Right kidney (tissue), 1 donor: ENCODE measurements around the gene SEMA3B.
A peak's percentile ranks its signal among the peaks of the same experiment; 100 is the strongest.

Experiments
- DNase-seq: peaks from one replicate; pipeline ENCODE4 v3.0.0-alpha.2; 2016

Gene SEMA3B

DNA sequence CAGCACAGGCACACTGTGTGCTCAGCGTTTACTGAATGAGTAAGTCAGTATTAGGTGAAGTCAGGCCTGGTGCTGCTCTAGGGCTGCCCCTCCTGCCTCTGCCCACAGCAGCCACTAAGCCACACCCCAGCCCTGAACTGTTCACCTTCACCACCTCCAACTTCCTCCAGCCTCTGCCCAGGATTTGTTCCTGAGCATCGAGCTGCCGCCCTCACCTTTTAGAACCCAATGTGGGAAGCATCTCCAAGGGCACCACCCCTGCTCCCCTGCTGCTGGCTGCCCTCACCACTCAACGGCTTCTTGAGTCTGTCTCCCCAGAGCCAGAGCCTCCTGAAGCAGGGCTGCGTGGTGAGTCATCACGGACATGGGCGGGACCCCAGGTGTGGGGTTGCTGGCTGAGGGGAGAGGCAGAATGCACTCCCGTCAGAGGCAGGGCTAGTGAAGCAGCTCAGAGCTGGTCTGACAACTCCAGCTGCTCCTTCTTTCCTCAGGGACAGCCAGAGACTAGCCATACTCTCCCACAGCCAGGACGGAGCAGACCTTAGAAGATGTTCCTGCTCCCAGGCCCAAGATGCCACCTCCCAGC lies 47.8 kb downstream of the SEMA3B start:
- DNase-seq = no peak

GRCh38 chr3:50317300-50317699 lies 48.4 kb downstream of the SEMA3B start:
- DNase-seq = no peak

- DNase-seq = no peak
Observed at GRCh38 chr3:50318163-50318562, 49.2 kb downstream of the SEMA3B start.

- no peak for DNase-seq
Observed at GRCh38 chr3:50318615-50319014, 49.7 kb downstream of the SEMA3B start.

DNA sequence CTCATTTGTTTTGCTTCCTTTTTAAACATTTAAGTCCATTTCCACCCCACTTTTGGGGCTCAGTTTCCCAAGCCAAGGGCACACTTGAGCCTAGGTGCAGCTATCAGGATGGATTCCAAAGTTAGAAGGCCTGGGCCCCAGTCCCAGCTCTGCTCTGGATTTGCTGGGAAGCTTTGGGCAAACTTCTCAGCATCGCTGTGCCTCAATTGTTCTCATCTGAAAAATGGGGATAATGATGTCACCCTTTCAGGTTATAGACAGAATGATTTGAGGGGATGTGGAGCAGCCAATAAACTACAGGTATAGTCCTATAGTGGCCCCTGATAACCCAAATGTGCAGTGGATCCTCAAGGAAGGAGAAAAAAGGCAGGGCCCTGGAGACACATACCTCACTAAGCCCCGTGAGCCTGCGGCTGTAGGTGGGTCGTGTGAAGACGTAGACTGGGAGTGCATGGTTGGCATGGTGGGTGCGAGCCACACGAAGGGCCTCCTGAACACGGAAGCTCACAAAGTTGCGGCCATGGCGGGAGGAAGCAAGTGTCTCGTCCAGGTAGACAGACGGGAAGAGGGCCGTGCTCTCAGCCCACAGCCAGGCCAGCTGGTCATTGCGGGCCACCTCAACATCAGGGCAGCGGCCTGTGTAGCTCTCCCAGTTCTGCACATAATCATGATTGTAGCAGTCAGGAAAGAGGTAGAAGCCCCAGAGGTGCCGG lies 50.4 kb downstream of the SEMA3B start:
- no peak for DNase-seq

GRCh38 chr3:50319894-50320625 lies 51.1 kb downstream of the SEMA3B start:
- no peak for DNase-seq

DNA sequence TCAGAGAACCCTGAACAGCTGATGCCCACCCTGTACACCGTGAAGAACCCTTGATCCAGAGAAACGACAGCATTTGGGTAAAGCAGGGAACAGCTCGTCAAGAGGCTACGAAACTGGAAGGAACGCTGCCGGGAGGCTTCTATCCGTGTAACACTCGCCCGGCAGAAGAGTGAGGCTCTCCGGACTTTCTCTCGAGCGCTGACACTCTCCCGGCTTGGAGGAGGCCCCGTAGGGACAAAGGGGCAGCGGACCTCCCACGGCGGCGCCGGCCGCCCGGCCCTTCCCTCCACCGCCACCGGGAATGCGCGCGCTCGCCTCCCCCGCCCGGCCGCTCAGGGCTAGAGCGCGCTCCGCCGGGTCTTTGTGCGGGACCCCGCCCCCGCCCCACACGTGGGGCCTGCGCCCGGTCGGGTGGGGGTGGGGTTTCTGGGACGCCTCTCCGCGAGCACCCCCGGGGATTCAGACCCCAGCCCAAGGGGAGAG lies 51.9 kb downstream of the SEMA3B start:
- DNase-seq = peak; percentile 99

DNA sequence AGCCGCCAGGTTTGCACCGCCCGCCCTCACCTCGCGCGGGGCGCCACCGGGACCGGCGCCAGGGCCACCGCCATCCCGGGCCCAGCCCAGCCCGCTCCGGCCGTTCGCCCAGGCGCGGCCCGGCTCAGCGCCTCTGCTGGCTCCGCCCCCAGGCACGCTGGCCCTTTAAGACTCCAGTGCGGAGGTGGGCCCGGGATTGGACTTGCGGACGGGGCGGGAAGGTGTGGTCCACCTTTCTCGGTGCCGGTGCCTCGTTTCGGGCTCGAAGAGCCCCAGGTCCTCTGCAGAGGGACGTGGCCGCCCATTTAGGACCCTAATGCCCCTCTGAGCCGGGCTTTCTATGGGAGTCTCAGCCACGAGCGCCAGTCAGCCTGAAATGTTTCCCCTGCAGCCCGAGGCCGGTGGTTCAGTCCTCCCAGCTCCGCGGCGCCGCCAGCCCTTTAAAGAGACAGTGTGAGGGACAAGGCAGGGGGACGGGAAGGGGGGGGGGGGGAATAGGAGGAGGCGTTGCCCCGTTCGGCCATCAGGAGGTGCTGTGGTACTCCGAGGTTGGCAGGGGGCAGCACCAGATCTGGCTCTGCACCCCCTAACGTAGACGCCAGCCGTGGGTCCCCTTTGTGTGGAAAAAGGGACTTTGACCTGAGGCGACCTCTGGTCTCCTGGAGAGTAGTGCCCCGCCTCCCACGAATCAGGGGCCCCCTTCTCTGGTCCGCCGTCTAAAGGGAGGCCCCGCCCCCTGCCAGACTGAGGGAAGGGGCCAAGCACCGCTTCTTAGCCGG lies 52.6 kb downstream of the SEMA3B start:
- peak; percentile 100 for DNase-seq

DNA sequence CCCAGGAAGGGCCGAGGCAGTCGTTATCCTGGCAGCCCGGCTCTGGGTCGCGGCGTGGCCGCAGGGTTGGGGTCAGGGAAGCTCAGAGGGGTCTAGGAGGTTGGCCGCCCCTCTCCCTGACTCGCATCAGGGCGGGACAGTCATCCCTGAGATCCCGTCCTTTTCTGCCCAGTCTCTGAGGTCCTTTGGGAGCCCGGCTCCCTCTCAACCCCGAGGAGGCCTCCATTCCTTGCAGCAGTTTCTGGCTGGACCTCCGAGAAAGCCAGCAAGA lies 53.1 kb downstream of the SEMA3B start:
- DNase-seq = no peak

GRCh38 chr3:50322386-50323091 lies 53.6 kb downstream of the SEMA3B start, which contains the start of gene HYAL2:
TSS of gene HYAL2 (minus strand) at chr3:50322745. CDS start at chr3:50320489, 2,256 bp downstream.
- DNase-seq = peak; percentile 73

DNA sequence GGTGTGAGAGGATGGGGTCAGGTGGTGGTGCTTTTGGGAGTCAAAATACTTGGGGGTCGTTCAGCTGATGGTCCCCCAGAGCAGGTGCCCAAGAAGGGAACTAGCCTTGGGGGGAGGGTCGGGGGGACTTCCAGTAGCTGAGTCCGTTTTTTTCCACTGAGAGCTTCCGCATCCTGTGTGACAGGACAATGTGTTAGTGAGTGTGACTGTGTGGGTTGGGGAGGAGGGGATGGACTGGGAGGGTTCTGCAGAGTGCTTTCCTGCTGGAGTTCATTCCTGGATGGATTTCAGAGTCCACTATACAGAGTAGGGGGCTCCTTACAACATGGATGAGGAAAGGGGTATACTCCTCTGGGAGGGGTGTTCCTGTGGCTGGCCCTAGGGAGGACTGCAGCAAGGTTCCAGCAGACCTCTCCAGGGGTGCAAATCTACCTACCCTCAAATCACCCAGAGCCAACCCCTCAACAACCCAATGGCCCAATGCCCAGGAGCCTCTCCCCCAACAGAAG lies 54.2 kb downstream of the SEMA3B start:
- no peak for DNase-seq

DNA sequence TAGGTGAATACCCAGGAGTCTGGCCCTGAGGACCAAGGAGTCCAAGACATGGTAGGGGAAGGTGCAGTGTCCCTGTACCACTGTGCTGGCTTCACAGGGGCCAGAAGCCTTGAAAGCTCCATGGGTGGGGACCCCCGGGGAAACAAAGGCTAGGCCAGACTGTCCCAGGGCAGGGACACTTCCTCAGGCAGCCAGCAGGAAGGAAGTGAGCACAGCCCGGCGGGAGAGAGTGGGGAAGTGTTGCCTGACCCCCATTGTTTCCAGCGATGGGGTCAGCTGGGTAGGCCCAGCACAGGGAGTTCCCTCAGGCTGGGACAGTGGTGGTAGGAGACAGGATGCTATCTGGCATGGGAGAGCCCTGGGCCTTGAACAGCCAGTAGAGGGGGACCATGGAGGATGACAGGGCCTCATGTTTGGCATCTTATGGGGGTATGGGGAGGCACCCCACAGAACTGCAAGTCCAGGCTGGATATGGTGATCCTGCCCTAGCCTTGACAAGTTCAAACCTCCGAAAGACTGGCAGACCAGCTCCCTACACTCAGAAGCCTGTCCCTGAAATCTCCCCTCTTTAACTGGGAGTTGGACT lies 54.8 kb downstream of the SEMA3B start:
- no peak for DNase-seq

DNA sequence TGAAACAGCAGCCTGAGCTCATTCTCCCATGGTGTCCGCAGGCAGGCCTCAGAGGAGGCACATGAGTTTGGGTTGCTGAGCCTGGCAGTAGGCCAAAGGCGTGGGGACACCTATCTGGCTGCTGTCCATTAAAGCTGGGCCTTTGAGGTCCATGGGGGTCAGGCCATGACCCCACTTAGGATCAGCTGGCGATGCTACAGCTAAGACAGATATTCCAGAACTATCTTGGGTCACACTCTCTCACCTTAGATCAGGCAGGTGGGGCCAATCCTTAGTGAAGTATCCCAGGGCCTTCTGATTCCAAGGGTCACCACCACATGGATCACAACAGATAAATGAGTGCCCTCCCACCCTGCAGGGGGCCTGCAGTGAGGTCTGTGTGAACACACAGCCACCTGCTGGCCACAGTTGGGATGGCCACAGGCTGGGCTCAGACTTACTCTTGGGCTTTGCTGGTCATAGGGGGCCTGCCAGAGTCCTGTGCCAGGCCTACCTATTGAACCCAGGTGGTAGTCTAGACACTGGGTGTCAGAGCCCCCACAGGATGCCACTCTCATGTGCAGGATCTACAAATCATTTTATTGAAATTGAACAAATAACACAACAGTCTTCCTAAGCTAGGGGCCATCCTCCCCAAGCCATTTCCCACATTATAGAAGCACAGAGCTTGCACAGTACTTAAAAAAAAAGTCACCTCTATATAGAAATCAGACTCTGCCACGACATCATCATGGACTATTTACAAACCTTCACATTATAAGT lies 55.6 kb downstream of the SEMA3B start:
- no peak for DNase-seq

DNA sequence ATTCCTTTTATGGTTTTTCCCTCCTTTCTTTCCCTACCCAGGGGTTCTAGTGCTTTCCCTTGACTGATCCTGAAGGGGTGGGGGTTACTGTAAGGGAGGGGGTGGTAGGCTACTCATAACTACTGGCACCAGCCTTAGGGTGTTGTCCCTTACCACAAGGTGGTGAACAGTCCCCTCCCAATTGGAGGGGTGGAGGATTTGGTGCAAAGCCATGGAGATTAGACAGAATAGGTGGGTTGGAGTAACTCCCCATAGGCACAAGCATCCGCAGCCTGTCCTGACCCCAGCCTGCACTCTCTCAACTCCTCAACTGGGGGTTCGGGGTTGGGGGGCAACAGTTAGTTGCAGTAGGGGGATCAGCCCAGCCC lies 56.1 kb downstream of the SEMA3B start:
- DNase-seq = no peak

DNA sequence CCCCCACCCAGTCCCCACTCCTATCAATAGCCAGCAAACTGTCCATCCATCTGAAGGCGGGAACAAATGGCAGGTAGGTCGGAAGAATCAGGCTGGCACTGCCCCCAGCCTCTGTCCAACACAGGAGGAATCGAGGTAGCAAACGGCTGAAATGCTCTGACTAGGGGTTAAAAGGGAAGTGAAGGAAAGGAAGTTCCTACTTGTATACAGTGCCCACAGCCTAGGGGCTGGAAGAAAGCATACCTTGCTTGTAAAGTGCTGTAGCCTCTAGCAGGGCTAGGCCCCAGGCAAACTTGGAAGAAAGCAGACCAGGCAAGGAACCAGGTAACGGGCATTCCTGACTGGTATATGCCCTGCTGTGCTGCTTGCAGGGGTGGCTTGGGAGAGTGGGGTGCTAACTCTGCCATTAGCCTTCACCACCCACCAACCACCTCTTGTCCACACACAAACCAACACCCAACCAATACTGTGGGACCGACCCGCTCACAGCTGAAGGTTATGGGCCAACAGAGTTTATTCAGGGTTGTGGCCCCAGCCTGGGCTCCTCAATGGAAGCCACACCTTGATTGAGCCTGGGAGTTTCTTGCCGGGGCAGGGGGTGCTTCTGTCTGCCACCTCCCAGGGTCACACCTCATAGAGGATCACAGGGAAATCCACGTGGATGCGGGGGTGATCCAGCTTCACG lies 56.7 kb downstream of the SEMA3B start:
- DNase-seq = no peak

DNA sequence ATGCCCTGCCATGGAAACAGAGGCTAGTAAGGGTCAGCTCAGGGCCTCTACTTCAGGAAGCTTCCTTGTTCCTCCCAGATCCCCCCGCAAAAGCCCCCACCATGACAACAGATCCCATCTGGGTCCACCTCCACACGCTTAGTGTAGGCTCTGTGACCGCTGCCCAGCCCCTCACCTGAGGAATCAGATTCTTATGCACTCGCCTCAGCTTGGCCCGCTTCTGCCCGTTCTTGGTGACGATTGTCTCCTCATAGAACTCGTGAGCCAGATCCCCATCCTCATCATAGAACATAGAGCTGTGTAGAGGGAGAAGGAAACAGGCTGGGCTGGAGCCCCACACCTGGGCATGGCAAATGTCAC lies 57.2 kb downstream of the SEMA3B start:
- DNase-seq = no peak

GRCh38 chr3:50327129-50327528 lies 58.2 kb downstream of the SEMA3B start:
- no peak for DNase-seq
